ENCODE measurements around the gene DNAH14. TPM values are rescaled to one million over a fixed set of nuclear protein-coding genes. Genes with fewer than 3 reads are reported as not detected.

DNAH14 gene
- total RNA-seq (2022; extraction: Qiagen RNA extraction; ENCODE audit: low read depth): 10.9 to 22.4 TPM (median 16.4 TPM) in 5 replicates

DNA sequence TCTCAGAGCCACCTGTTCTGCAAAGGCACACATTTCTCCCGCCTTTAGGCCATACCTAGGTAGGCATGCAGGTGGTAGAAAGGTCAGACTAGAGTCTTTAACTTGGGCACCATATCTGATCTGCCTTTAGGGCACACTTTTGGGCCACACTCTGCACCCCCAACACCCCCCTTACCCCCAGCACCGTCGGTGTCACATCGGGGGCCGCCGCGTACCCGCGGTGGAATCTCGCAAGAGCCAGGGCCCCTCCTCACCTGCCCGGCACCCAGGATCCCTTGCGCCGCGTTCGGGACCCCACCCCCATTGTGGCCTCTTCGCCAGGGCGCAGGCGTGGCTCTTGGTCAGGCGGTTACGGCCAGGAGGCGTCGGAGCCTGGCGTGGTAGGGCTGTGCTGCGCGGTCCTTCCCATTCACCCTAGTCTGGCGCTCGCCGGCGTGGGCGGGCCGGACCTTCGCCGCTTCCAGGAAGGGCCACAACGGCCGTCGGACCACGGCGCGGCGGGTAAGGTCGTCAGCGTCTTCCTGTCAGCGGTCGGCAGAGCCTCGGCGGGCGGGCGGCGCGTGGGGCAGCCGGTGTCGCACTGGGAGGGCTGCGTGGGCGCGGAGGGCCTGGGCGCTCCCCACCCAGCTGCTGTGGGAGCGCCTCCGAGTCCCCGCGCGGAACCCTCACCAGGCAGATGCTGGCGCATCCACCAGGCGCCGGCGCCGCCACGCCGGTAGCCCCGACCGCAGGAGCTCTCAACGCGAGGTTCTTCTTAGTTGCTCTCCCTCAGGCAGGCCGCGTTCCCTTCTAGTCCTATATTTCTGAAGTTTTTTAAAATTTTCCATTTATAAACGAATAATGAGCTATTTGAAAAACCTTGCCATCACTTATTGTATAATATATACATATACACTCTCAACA lies at the start of gene DNAH14:
Gene DNAH14 (plus strand): TSS at position 341 of the 903 bp plus-strand sequence. CDS start 23,028 bp downstream, outside the sequence.

GRCh38 chr1:225427235-225428067 lies 498.0 kb downstream of the DNAH14 start, which contains the start of gene LBR:
Gene LBR, minus strand, starts transcription at chr1:225428038. Its CDS starts 3,963 bp downstream, at chr1:225424075.

